Neural progenitor cell (in vitro differentiated cells): ENCODE data around the gene GMNN. TPM values are rescaled to one million over a fixed set of nuclear protein-coding genes. Genes with fewer than 3 reads are reported as not detected.

Experiments
- DNase-seq: peaks from one replicate; pipeline ENCODE4 v3.0.0-alpha.2; 2016; ENCODE audit warnings: low spot score
- H2AFZ ChIP-seq: fragments of 200-600 bp; sonication (generic); replicated peaks from 2 replicates; pipeline ENCODE4 v1.6.1; 2016; ENCODE audit warnings: antibody characterized with exemption
- H3F3A ChIP-seq: fragments of 200-600 bp; sonication (generic); 2 replicates; pipeline ENCODE4 v1.6.1; 2016; ENCODE audit warnings: antibody characterized with exemption, low read depth
- H3K27ac ChIP-seq: fragments of 200-600 bp; sonication (generic); 2 replicates; pipeline ENCODE4 v1.5.1; 2016; ENCODE audit warnings: mild to moderate bottlenecking
- H3K27me3 ChIP-seq: fragments of 200-600 bp; sonication (generic); 2 replicates; pipeline ENCODE4 v1.6.1; 2016; ENCODE audit warnings: mild to moderate bottlenecking, moderate library complexity
- H3K36me3 ChIP-seq: fragments of 200-600 bp; sonication (generic); 2 replicates; pipeline ENCODE4 v1.5.1; 2016
- H3K4me1 ChIP-seq: fragments of 200-600 bp; sonication (generic); 2 replicates; pipeline ENCODE4 v1.6.1; 2016; ENCODE audit warnings: mixed run types
- H3K4me2 ChIP-seq: fragments of 200-600 bp; sonication (generic); 2 replicates; pipeline ENCODE4 v1.6.1; 2016
- H3K4me3 ChIP-seq: fragments of 200-600 bp; sonication (generic); 2 replicates; pipeline ENCODE4 v1.5.1; 2016
- H3K79me2 ChIP-seq: fragments of 200-600 bp; sonication (generic); 2 replicates; pipeline ENCODE4 v1.6.1; 2016; ENCODE audit warnings: low read depth
- H3K9ac ChIP-seq: fragments of 200-600 bp; sonication (generic); 2 replicates; pipeline ENCODE4 v1.6.1; 2016
- H3K9me3 ChIP-seq: fragments of 200-600 bp; sonication (generic); 2 replicates; pipeline ENCODE4 v1.5.1; 2016; ENCODE audit warnings: low read depth
- H4K20me1 ChIP-seq: fragments of 200-600 bp; sonication (generic); 2 replicates; pipeline ENCODE4 v1.6.1; 2016; ENCODE audit warnings: low read depth
- H3K27ac Mint-ChIP-seq: 3 replicates; pipeline ENCODE4 v1.8.0; 2021; ENCODE audit warnings: mixed read lengths
- H3K27me3 Mint-ChIP-seq: 2 replicates; pipeline ENCODE4 v1.8.0; 2022; ENCODE audit warnings: low read depth, mild to moderate bottlenecking, inconsistent platforms, moderate library complexity, mixed read lengths; ENCODE audit not compliant: insufficient read depth
- H3K36me3 Mint-ChIP-seq: 3 replicates; pipeline ENCODE4 v1.8.0; 2021; ENCODE audit warnings: mixed read lengths
- H3K4me1 Mint-ChIP-seq: 3 replicates; pipeline ENCODE4 v1.8.0; 2021; ENCODE audit warnings: mixed read lengths
- H3K4me3 Mint-ChIP-seq: 3 replicates; pipeline ENCODE4 v1.8.0; 2021; ENCODE audit warnings: mild to moderate bottlenecking, moderate library complexity, mixed read lengths
- H3K9me3 Mint-ChIP-seq: 3 replicates; pipeline ENCODE4 v1.8.0; 2020; ENCODE audit warnings: mixed read lengths
- CTCF ChIP-seq: fragments of 200-600 bp; sonication (generic); IDR thresholded peaks from 2 replicates; pipeline ENCODE4 v1.5.1; 2017; ENCODE audit warnings: antibody characterized with exemption, mild to moderate bottlenecking
- EZH2 ChIP-seq: fragments of 200-600 bp; sonication (generic); IDR thresholded peaks from 2 replicates; pipeline ENCODE4 v1.6.1; 2017; ENCODE audit warnings: antibody characterized with exemption, mild to moderate bottlenecking, moderate library complexity
- EZH2phosphoT487 ChIP-seq: fragments of 200-600 bp; sonication (generic); IDR thresholded peaks from 2 replicates; pipeline ENCODE4 v1.6.1; 2017; ENCODE audit warnings: antibody characterized with exemption
- total RNA-seq: library from RNA; depleted of rRNA; stranded (reverse); fragments of >200 nt; gene quantifications from 2 replicates; pipeline ENCODE4 v1.2.3, GENCODE V29; 2015; ENCODE audit warnings: low replicate concordance

Gene GMNN
- total RNA-seq, 1 donor from 2014 or later, result 98.5 TPM

DNA sequence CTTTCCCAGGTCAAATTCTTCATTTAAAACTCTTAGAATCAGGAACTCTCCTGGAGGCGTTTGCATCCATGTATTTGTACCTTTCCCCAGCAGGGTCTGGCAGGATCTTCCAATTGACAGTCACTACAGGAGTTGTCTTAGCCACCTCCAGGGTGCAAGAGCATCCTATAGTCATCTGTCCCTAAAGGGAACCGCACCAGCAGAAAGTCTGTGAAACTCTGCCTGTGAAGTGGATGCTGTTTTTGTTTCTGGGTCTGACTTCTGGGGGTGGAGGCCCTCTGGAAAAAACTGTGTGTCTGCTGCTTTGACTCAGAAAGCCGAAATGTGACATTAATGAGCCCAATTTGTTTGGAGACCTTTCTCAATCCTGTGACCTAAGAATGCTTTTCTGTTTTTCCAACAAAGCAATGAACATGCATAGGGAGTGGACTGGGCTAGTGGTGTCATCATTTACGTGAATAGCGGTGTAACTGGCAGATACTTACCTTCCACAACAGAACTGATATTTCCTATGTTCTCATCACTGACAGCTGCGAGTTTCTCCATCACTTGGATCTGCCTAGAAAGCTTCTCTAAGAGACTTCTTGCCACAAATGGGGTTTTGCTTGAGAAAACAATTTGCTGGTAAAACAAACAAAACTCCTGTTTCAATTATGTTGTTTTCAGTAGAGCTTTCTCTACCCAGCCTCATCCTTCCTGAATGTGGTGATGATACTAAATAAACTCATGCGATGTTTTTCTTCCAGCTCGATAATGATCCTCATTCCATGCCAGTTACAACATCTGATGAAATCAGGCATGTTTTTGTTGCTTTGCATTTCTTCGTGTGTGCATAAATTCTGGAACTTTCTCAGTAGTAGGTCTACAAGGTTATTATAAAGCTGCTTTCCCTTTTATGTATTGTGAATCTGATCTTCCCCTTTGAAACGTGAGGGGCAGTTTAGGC is 57.3 kb downstream of the GMNN start:
- TF ChIP-seq CTCF (no peak), EZH2 (no peak), EZH2phosphoT487 (no peak)
- Histone ChIP-seq H3K4me2 (no peak overlapping the region), H2AFZ (no peak overlapping the region), H3K9ac (no peak overlapping the region), H3K79me2 (no peaks in the 10 kb centered on the region), H3K27me3 (no peaks in the 10 kb centered on the region), H4K20me1 (no peaks in the 10 kb centered on the region), H3K36me3 (no peaks in the 10 kb centered on the region), H3K4me3 (no peak overlapping the region), H3K9me3 (no peaks in the 10 kb centered on the region), H3F3A (no peaks in the 10 kb centered on the region), H3K4me1 (no peaks in the 10 kb centered on the region), H3K27ac (no peak overlapping the region)
- Mint-ChIP-seq H3K9me3 (no peaks in the 10 kb centered on the region), H3K4me1 (peaks cover 11% of the 10 kb centered on the region), H3K27me3 (peaks cover 2% of the 10 kb centered on the region), H3K36me3 (no peaks in the 10 kb centered on the region), H3K4me3 (no peak overlapping the region), H3K27ac (no peak overlapping the region)
- no peak for DNase-seq

GRCh38 chr6:24832794-24833193 is 58.1 kb downstream of the GMNN start:
- H3K36me3 ChIP-seq, result no peaks in the 10 kb centered on the region

DNA sequence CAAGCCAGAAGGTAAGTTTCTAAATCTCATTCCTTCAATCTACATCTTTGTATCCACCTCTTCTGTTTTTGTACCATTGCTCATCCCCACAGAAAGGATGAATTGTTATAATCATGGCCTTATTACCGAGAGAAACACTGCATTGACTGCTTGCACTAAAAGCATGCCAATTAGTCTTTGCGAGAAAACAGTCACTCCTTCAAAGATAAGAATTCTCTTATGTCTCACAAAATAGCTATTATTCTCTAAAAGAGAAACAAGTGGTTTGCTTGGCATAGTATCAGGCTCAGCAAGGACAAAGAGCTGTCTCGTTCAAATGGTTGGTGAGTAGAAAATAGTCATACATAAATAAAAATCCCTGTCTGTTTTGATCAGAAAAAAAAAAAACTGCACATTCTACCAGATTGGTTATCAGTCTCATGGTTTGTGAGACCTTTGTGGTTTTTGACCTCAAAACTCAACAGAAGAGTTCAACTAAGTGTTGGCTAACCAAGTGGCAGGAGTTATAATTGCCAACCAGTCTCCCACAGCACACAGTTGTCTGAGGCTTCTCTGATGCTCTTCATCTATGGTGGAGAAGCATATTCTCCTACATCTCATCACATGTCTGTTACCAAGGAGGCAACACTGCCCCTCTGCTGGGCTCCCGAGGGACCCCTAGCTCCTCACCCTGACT is 59.1 kb downstream of the GMNN start:
- H3K4me1 ChIP-seq, result no peaks in the 10 kb centered on the region
- H3K4me3 ChIP-seq, result no peak overlapping the region
- H3F3A ChIP-seq, result no peaks in the 10 kb centered on the region
- no peaks in the 10 kb centered on the region for H4K20me1 ChIP-seq
- H3K36me3 Mint-ChIP-seq, result no peaks in the 10 kb centered on the region
- no peak overlapping the region for H3K27ac ChIP-seq
- H3K27me3 Mint-ChIP-seq, result peaks cover 2% of the 10 kb centered on the region
- H3K4me2 ChIP-seq, result no peak overlapping the region
- H3K27ac Mint-ChIP-seq, result no peak overlapping the region
- no peaks in the 10 kb centered on the region for H3K9me3 ChIP-seq
- no peaks in the 10 kb centered on the region for H3K36me3 ChIP-seq
- H2AFZ ChIP-seq, result no peak overlapping the region
- no peak for TF ChIP-seq EZH2
- TF ChIP-seq EZH2phosphoT487, result no peak
- no peak for TF ChIP-seq CTCF
- H3K27me3 ChIP-seq, result no peaks in the 10 kb centered on the region
- H3K4me1 Mint-ChIP-seq, result peaks cover 11% of the 10 kb centered on the region
- no peaks in the 10 kb centered on the region for H3K79me2 ChIP-seq
- no peak overlapping the region for H3K9ac ChIP-seq
- no peak for DNase-seq
- H3K4me3 Mint-ChIP-seq, result no peak overlapping the region
- no peaks in the 10 kb centered on the region for H3K9me3 Mint-ChIP-seq

More at GRCh38 chr6:24832794-24833193, 58.1 kb downstream of the GMNN start:
- no peaks in the 10 kb centered on the region for H3F3A ChIP-seq
- Mint-ChIP-seq H3K4me1 (peaks cover 11% of the 10 kb centered on the region), H3K9me3 (no peaks in the 10 kb centered on the region), H3K27ac (no peak overlapping the region), H3K36me3 (no peaks in the 10 kb centered on the region), H3K4me3 (no peak overlapping the region), H3K27me3 (peaks cover 2% of the 10 kb centered on the region)
- H4K20me1 ChIP-seq, result no peaks in the 10 kb centered on the region
- H3K27ac ChIP-seq, result no peak overlapping the region
- no peaks in the 10 kb centered on the region for H3K27me3 ChIP-seq
- H2AFZ ChIP-seq, result no peak overlapping the region
- no peak for TF ChIP-seq EZH2
- no peak for TF ChIP-seq EZH2phosphoT487
- no peak for TF ChIP-seq CTCF
- H3K4me3 ChIP-seq, result no peak overlapping the region
- H3K9ac ChIP-seq, result no peak overlapping the region
- no peaks in the 10 kb centered on the region for H3K4me1 ChIP-seq
- no peak overlapping the region for H3K4me2 ChIP-seq
- no peaks in the 10 kb centered on the region for H3K79me2 ChIP-seq
- no peak for DNase-seq
- H3K9me3 ChIP-seq, result no peaks in the 10 kb centered on the region

Other genes with a start within 250 kb of the GMNN start
- 0.12 and 0.34 TPM in 2 replicates for gene KIAA0319, start 128.7 kb upstream of the GMNN start, total RNA-seq
- 31.8 and 49.9 TPM in 2 replicates for gene TDP2, start 108.0 kb upstream of the GMNN start, total RNA-seq
- gene ACOT13, start 107.9 kb upstream of the GMNN start, total RNA-seq, result 9.6 and 12.0 TPM in 2 replicates
- gene C6orf62, start 55.8 kb upstream of the GMNN start, total RNA-seq, result 71.5 and 82.3 TPM in 2 replicates
- gene ARMH2, start 24.0 kb downstream of the GMNN start, total RNA-seq, result not detected in 2 replicates
- 0.26 and 1.1 TPM in 2 replicates for gene RIPOR2, start 161.0 kb downstream of the GMNN start, total RNA-seq